IMR-90 (cell line): ENCODE measurements around the gene CYP2A13. TPM values are rescaled to one million over a fixed set of nuclear protein-coding genes. Genes with fewer than 3 reads are reported as not detected.

Experiments used
- ATAC-seq: fragments of 200-7000 bp; cut with Tn5 transposase; 2 replicates; pipeline ENCODE4 v1.9.1; 2020; ENCODE audit warnings: low read depth, mild to moderate bottlenecking, moderate library complexity
- BruUV-seq: library from RNA; stranded (reverse); fragments of 400-500 nt; replicated peaks from 2 replicates; lab custom pipeline; 2021; lab: Mats Ljungman, UMichigan
- CTCF ChIA-PET: fragments of 300-600 bp; formaldehyde crosslinking; extraction: SDS; loops from one replicate; lab custom pipeline; 2021; ENCODE audit warnings: antibody characterized with exemption; lab: Yijun Ruan, JAX
- POLR2A ChIA-PET: fragments of 300-600 bp; sonication (Branson Sonifier 250); formaldehyde crosslinking; loops from one replicate; lab custom pipeline; 2022; ENCODE audit warnings: antibody characterized with exemption; ENCODE audit not compliant: unreplicated experiment; lab: Charles Lee
- DNase-seq: peaks from one replicate; pipeline ENCODE4 v3.0.0; 2013
- H2AFZ ChIP-seq: replicated peaks from 2 replicates; pipeline ENCODE3; 2013; ENCODE audit warnings: low read length, mild to moderate bottlenecking; ENCODE audit not compliant: poor library complexity
- H2AK5ac ChIP-seq: 2 replicates; pipeline ENCODE4 v1.6.1; 2013; ENCODE audit warnings: low read depth, low read length, inconsistent platforms
- H2AK9ac ChIP-seq: replicated peaks from 2 replicates; pipeline ENCODE3; 2013; ENCODE audit warnings: mild to moderate bottlenecking, low read depth, low read length, moderate library complexity; ENCODE audit not compliant: poor library complexity
- H2BK120ac ChIP-seq: 2 replicates; pipeline ENCODE4 v1.6.1; 2013; ENCODE audit warnings: low read depth, low read length, inconsistent platforms
- H2BK15ac ChIP-seq: 3 replicates; pipeline ENCODE4 v1.6.1; 2013; ENCODE audit warnings: low read depth, low read length, inconsistent platforms
- H2BK20ac ChIP-seq: 2 replicates; pipeline ENCODE4 v1.6.1; 2013; ENCODE audit warnings: low read depth, mild to moderate bottlenecking, inconsistent platforms, low read length, moderate library complexity
- H2BK5ac ChIP-seq: 2 replicates; pipeline ENCODE4 v1.6.1; 2013; ENCODE audit warnings: mild to moderate bottlenecking, low read depth, low read length, inconsistent platforms; ENCODE audit not compliant: poor library complexity, severe bottlenecking
- H3K14ac ChIP-seq: replicated peaks from 2 replicates; pipeline ENCODE4 v1.6.1; 2013; ENCODE audit warnings: low read depth, low read length, inconsistent platforms
- H3K18ac ChIP-seq: 2 replicates; pipeline ENCODE4 v1.6.1; 2013; ENCODE audit warnings: low read depth, low read length, control low read depth
- H3K23ac ChIP-seq: 2 replicates; pipeline ENCODE4 v1.6.1; 2013; ENCODE audit warnings: low read depth, low read length, inconsistent platforms
- H3K27ac ChIP-seq: 2 replicates; pipeline ENCODE4 v1.5.1; 2013; ENCODE audit warnings: mild to moderate bottlenecking, control low read depth, low read length; ENCODE audit not compliant: insufficient read depth
- H3K27me3 ChIP-seq: 2 replicates; pipeline ENCODE4 v1.6.1; 2013; ENCODE audit warnings: low read length; ENCODE audit not compliant: control insufficient read depth, insufficient read depth
- H3K36me3 ChIP-seq: 2 replicates; pipeline ENCODE4 v1.6.1; 2013; ENCODE audit warnings: low read length, mixed read lengths; ENCODE audit not compliant: control insufficient read depth, insufficient read depth
- H3K4ac ChIP-seq: 2 replicates; pipeline ENCODE4 v1.6.1; 2013; ENCODE audit warnings: low read depth, low read length, inconsistent platforms
- H3K4me1 ChIP-seq: 2 replicates; pipeline ENCODE4 v1.6.1; 2013; ENCODE audit warnings: low read length, mixed read lengths; ENCODE audit not compliant: control insufficient read depth, insufficient read depth
- H3K4me2 ChIP-seq: 2 replicates; pipeline ENCODE4 v1.6.1; 2013; ENCODE audit warnings: low read depth, mild to moderate bottlenecking, control low read depth, low read length, moderate library complexity
- H3K4me3 ChIP-seq: 2 replicates; pipeline ENCODE4 v1.5.1; 2013; ENCODE audit warnings: low read depth, mild to moderate bottlenecking, control low read depth, low read length, moderate library complexity; ENCODE audit not compliant: insufficient read depth
- H3K56ac ChIP-seq: 2 replicates; pipeline ENCODE4 v1.6.1; 2013; ENCODE audit warnings: low read length, inconsistent platforms; ENCODE audit not compliant: insufficient read depth; ENCODE audit errors: extremely low read depth
- H3K79me1 ChIP-seq, 2 experiments: 2 replicates each; pipeline ENCODE4 v1.6.1; 2013; ENCODE audit warnings: low read length in 2 of 2, inconsistent platforms in 1 of 2, low read depth in 1 of 2
- H3K9ac ChIP-seq: 2 replicates; pipeline ENCODE4 v1.6.1; 2013; ENCODE audit warnings: low read depth, low read length, control low read depth
- H3K9me1 ChIP-seq: 2 replicates; pipeline ENCODE4 v1.6.1; 2013; ENCODE audit warnings: low read length, inconsistent platforms; ENCODE audit not compliant: insufficient read depth
- H3K9me3 ChIP-seq: 2 replicates; pipeline ENCODE4 v1.6.1; 2013; ENCODE audit warnings: low read length; ENCODE audit not compliant: control insufficient read depth, insufficient read depth
- H4K20me1 ChIP-seq: 2 replicates; pipeline ENCODE4 v1.6.1; 2013; ENCODE audit warnings: low read length, inconsistent platforms; ENCODE audit not compliant: insufficient read depth
- H4K5ac ChIP-seq: 2 replicates; pipeline ENCODE4 v1.6.1; 2013; ENCODE audit warnings: mild to moderate bottlenecking, low read depth, low read length, control low read depth
- H4K8ac ChIP-seq, 2 experiments: 2 replicates each; pipeline ENCODE4 v1.6.1; 2013; ENCODE audit warnings: low read depth in 2 of 2, low read length in 2 of 2, control low read depth in 1 of 2, inconsistent platforms in 1 of 2
- H4K91ac ChIP-seq: 2 replicates; pipeline ENCODE4 v1.6.1; 2013; ENCODE audit warnings: low read depth, low read length, inconsistent platforms; ENCODE audit not compliant: insufficient read depth
- CEBPB ChIP-seq: IDR thresholded peaks from 2 replicates; pipeline ENCODE4 v1.6.1; 2012; ENCODE audit warnings: low read depth, low read length, improper control_type of control experiment
- CHD1 ChIP-seq: IDR thresholded peaks from 2 replicates; pipeline ENCODE4 v1.6.1; 2012; ENCODE audit warnings: low read depth, low read length, improper control_type of control experiment
- MAFK ChIP-seq: IDR thresholded peaks from 2 replicates; pipeline ENCODE4 v1.6.1; 2012; ENCODE audit warnings: low read depth, low read length, improper control_type of control experiment
- MAZ ChIP-seq: IDR thresholded peaks from 2 replicates; pipeline ENCODE4 v1.6.1; 2012; ENCODE audit warnings: low read depth, mild to moderate bottlenecking, low read length, improper control_type of control experiment, moderate library complexity, borderline replicate concordance
- MXI1 ChIP-seq: IDR thresholded peaks from 2 replicates; pipeline ENCODE4 v1.6.1; 2012; ENCODE audit warnings: low read depth, mild to moderate bottlenecking, low read length, moderate library complexity, borderline replicate concordance
- NFE2L2 ChIP-seq: fragments of 150-350 bp; IDR thresholded peaks from 2 replicates; pipeline ENCODE4 v1.6.1; 2016; ENCODE audit warnings: low read depth, mild to moderate bottlenecking, low read length
- RAD21 ChIP-seq: IDR thresholded peaks from 2 replicates; pipeline ENCODE4 v1.6.1; 2012; ENCODE audit warnings: low read length, improper control_type of control experiment
- RCOR1 ChIP-seq: IDR thresholded peaks from 2 replicates; pipeline ENCODE4 v1.6.1; 2012; ENCODE audit warnings: mild to moderate bottlenecking, low read length, improper control_type of control experiment; ENCODE audit not compliant: insufficient replicate concordance
- RFX5 ChIP-seq: IDR thresholded peaks from 2 replicates; pipeline ENCODE4 v1.8.0; 2012; ENCODE audit warnings: low read depth, mild to moderate bottlenecking, low read length, moderate library complexity
- SMC3 ChIP-seq: fragments of 150-350 bp; IDR thresholded peaks from 2 replicates; pipeline ENCODE4 v1.6.1; 2016; ENCODE audit warnings: low read depth, mild to moderate bottlenecking, antibody characterized with exemption, low read length, moderate library complexity
- WGBS, 2 experiments: methylation state at CpG; one replicate each; pipeline versions ENCODE4 v1.1.5 to v1.1.7; 2013; ENCODE audit warnings: missing lambda C conversion rate in 2 of 2; ENCODE audit not compliant: insufficient read length in 1 of 2; ENCODE audit errors: extremely low coverage in 2 of 2; 5-methylcytosine and 5-hydroxymethylcytosine counted together
- dilution Hi-C: fragments of 300-500 bp; cut with HindIII; formaldehyde crosslinking; loops from one replicate; pipeline ENCODE4 v1.14.3; 2018; ENCODE audit warnings: low sequenced_read_pairs; ENCODE audit not compliant: unreplicated experiment
- in situ Hi-C: fragments of 300-500 bp; cut with MboI; formaldehyde crosslinking; loops from 3 replicates; pipeline ENCODE4 v1.14.3; 2019; ENCODE audit warnings: low sequenced_read_pairs, inconsistent platforms, mixed read lengths
- intact Hi-C: fragments of 100-400 bp; cut with micrococcal nuclease; formaldehyde crosslinking; loops from 2 replicates; pipeline ENCODE4 v1.10.0; 2022
- polyA plus RNA-seq, 3 experiments: library from polyadenylated mRNA; depleted of rRNA; stranded (reverse); fragments of >200 nt; gene quantifications; 2 replicates each; pipeline ENCODE4 v1.2.3, GENCODE V29; 2012; ENCODE audit warnings: low replicate concordance in 1 of 3
- total RNA-seq: library from RNA; depleted of rRNA; stranded (reverse); fragments of >200 nt; gene quantifications from 2 replicates; pipeline ENCODE4 v1.2.3, GENCODE V29; 2012
- TF ChIP-seq, protein P1 (sequence below): fragments of 150-350 bp; IDR thresholded peaks from 2 replicates; pipeline ENCODE4 v1.6.1; 2016; ENCODE audit warnings: low read depth, mild to moderate bottlenecking, low read length, moderate library complexity, borderline replicate concordance
- TF ChIP-seq, protein P2 (sequence below): conservative IDR thresholded peaks from 2 replicates; pipeline ENCODE4 v1.5.1; 2012; ENCODE audit warnings: mild to moderate bottlenecking, low read depth, low read length, improper control_type of control experiment
- TF ChIP-seq, protein P3 (sequence below): fragments of 150-350 bp; IDR thresholded peaks from 2 replicates; pipeline ENCODE4 v1.6.1; 2017; ENCODE audit warnings: mild to moderate bottlenecking, antibody characterized with exemption, low read length, low read depth

The CYP2A13 gene
- total and polyA plus RNA-seq, 2 of the 4 experiments (the other 2 are of a cell fraction) = not detected

DNA sequence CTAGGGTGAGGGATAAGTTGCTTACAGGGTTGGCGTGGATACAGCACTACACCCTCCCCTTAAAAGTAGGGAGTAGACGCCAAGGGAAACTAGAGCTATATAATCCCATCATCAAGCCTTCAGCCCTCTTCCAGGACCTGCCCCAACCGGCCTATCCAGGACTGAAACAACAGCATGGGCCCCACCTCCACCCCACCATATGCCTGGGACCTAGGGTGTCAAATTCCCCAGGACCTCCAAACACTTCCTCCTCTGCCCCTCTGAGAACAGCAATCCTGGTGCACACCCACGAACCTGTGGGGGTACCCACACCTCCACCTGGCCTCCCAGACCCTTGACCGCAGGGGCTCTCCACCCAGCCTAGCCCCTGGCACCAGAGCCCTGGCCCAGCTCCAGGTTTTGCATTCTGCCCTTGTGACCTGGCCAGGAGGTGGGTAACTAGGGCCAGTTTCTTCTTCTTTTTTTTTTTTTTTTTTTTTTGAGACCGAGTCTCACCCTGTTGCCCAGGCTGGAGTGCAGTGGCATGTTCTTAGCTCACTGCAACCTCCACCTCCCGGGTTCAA lies 24.6 kb downstream of the CYP2A13 start:
- no peaks in the 10 kb centered on the region for H4K20me1 ChIP-seq
- intact Hi-C loops = no loop called here
- H3K27me3 ChIP-seq = peaks cover 5% of the 10 kb centered on the region; the same call in 1 of the 2 replicates
- no peak overlapping the region for H3K9ac ChIP-seq
- ATAC-seq = no peak
- ChIA-PET CTCF (no interaction called here), POLR2A (no interaction called here)
- H4K5ac ChIP-seq = no peak overlapping the region
- H3K9me3 ChIP-seq = no peaks in the 10 kb centered on the region
- no peaks in the 10 kb centered on the region for H3K79me1 ChIP-seq
- no peak overlapping the region for H2AFZ ChIP-seq
- in situ Hi-C loops = no loop called here
- dilution Hi-C loops = no loop called here
- BruUV-seq = no TSS peak
- DNase-seq = no peak
- H3K36me3 ChIP-seq = no peaks in the 10 kb centered on the region
- no peak overlapping the region for H2BK15ac ChIP-seq
- H3K4me3 ChIP-seq = no peak overlapping the region
- no peak overlapping the region for H3K4ac ChIP-seq
- no peak overlapping the region for H3K23ac ChIP-seq
- no peak overlapping the region for H3K14ac ChIP-seq
- H3K4me1 ChIP-seq = no peaks in the 10 kb centered on the region
- TF ChIP-seq MAZ (no peak), RAD21 (no peak), RFX5 (no peak), NFE2L2 (no peak), CEBPB (no peak), MAFK (no peak), MXI1 (no peak), RCOR1 (no peak), CHD1 (no peak), SMC3 (no peak)
- TF ChIP-seq, protein P1, sequence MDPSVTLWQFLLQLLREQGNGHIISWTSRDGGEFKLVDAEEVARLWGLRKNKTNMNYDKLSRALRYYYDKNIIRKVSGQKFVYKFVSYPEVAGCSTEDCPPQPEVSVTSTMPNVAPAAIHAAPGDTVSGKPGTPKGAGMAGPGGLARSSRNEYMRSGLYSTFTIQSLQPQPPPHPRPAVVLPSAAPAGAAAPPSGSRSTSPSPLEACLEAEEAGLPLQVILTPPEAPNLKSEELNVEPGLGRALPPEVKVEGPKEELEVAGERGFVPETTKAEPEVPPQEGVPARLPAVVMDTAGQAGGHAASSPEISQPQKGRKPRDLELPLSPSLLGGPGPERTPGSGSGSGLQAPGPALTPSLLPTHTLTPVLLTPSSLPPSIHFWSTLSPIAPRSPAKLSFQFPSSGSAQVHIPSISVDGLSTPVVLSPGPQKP = no peak
- TF ChIP-seq, protein P2, sequence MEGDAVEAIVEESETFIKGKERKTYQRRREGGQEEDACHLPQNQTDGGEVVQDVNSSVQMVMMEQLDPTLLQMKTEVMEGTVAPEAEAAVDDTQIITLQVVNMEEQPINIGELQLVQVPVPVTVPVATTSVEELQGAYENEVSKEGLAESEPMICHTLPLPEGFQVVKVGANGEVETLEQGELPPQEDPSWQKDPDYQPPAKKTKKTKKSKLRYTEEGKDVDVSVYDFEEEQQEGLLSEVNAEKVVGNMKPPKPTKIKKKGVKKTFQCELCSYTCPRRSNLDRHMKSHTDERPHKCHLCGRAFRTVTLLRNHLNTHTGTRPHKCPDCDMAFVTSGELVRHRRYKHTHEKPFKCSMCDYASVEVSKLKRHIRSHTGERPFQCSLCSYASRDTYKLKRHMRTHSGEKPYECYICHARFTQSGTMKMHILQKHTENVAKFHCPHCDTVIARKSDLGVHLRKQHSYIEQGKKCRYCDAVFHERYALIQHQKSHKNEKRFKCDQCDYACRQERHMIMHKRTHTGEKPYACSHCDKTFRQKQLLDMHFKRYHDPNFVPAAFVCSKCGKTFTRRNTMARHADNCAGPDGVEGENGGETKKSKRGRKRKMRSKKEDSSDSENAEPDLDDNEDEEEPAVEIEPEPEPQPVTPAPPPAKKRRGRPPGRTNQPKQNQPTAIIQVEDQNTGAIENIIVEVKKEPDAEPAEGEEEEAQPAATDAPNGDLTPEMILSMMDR = no peak
- TF ChIP-seq, protein P3, sequence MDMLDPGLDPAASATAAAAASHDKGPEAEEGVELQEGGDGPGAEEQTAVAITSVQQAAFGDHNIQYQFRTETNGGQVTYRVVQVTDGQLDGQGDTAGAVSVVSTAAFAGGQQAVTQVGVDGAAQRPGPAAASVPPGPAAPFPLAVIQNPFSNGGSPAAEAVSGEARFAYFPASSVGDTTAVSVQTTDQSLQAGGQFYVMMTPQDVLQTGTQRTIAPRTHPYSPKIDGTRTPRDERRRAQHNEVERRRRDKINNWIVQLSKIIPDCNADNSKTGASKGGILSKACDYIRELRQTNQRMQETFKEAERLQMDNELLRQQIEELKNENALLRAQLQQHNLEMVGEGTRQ = no peak
- H2AK5ac ChIP-seq = no peak overlapping the region
- H4K8ac ChIP-seq = no peak overlapping the region
- H2BK20ac ChIP-seq = no peak overlapping the region
- H2BK120ac ChIP-seq = no peak overlapping the region
- H3K9me1 ChIP-seq = no peaks in the 10 kb centered on the region
- H4K91ac ChIP-seq = no peak overlapping the region
- H3K56ac ChIP-seq = no peak overlapping the region
- no peak overlapping the region for H2AK9ac ChIP-seq
- no CpG with 5 or more reads among the region's 7 CpGs for WGBS, 2 experiments
- no peak overlapping the region for H3K18ac ChIP-seq
- no peak overlapping the region for H3K27ac ChIP-seq
- no peak overlapping the region for H3K4me2 ChIP-seq
- no peak overlapping the region for H2BK5ac ChIP-seq
